ENCODE results near the gene PRKAG1. TPM values are rescaled to one million over a fixed set of nuclear protein-coding genes. Genes with fewer than 3 reads are reported as not detected.

The PRKAG1 gene
- total and polyA plus RNA-seq, 7 donors = 48.6 to 71.3 (median 61.3) TPM

GRCh38 chr12:48999371-49000131 lies 19.0 kb downstream of the PRKAG1 start, which contains the start of gene DDN:
Gene DDN, minus strand, starts transcription at chr12:48999375. Its CDS starts 88 bp downstream, at chr12:48999287.
- DNase-seq = no peak

GRCh38 chr12:48998497-48999353 lies 19.9 kb downstream of the PRKAG1 start:
- no peak for DNase-seq
- no peak for TF ChIP-seq EP300 (IDR thresholded peaks at IDR 0.05)
- no peak for TF ChIP-seq POLR2A (IDR thresholded peaks at IDR 0.05)
- TF ChIP-seq POLR2AphosphoS5 (IDR thresholded peaks at IDR 0.05) = no peak
- no peak for TF ChIP-seq CTCF (IDR thresholded peaks at IDR 0.05)
- WGBS, 2 donors = 1% methylated on average over 48 of the region's 48 CpGs
- H3K4me3 ChIP-seq = peak overlapping the region in 3 of 4 donors; percentile 27 to 51 (median 48)
- H3K36me3 ChIP-seq = peaks cover 14 to 31% (median 23%) of the 10 kb centered on the region in 4 donors
- peaks cover 0 to 52% (median 48%) of the 10 kb centered on the region in 4 donors for H3K4me1 ChIP-seq
- H3K27me3 ChIP-seq = peaks cover 43 to 97% (median 77%) of the 10 kb centered on the region in 3 donors
- H3K27ac ChIP-seq = no peak overlapping the region
- intact Hi-C loops (cut with DNase I) = no loop called here
- H3K9me3 ChIP-seq = no peaks in the 10 kb centered on the region

More at GRCh38 chr12:48999371-49000131, 19.0 kb downstream of the PRKAG1 start, which contains the start of gene DDN:
- Histone ChIP-seq H3K27me3 (peaks cover 38 to 97% (median 74%) of the 10 kb centered on the region in 3 donors), H3K9me3 (no peaks in the 10 kb centered on the region), H3K36me3 (peaks cover 17 to 39% (median 32%) of the 10 kb centered on the region in 4 donors), H3K4me1 (peaks cover 0 to 50% (median 46%) of the 10 kb centered on the region in 4 donors), H3K4me3 (peak within 1 kb of the TSS in 3 of 4 donors; percentile 27 to 51 (median 48)), H3K27ac (no peak within 1 kb of the TSS)
- TF ChIP-seq POLR2AphosphoS5 (IDR thresholded peaks at IDR 0.05) (no peak), EP300 (IDR thresholded peaks at IDR 0.05) (no peak), CTCF (IDR thresholded peaks at IDR 0.05) (no peak), POLR2A (IDR thresholded peaks at IDR 0.05) (no peak)
- intact Hi-C loops (cut with DNase I) = no loop called here
- 4% methylated on average over 30 of the region's 30 CpGs for WGBS, 2 donors

GRCh38 chr12:48997719-48998496 lies 20.7 kb downstream of the PRKAG1 start:
- H3K27me3 ChIP-seq = peaks cover 43 to 97% (median 69%) of the 10 kb centered on the region in 3 donors

More at GRCh38 chr12:48997719-48998496, 20.7 kb downstream of the PRKAG1 start:
- no peak for TF ChIP-seq EP300 (IDR thresholded peaks at IDR 0.05)
- TF ChIP-seq POLR2AphosphoS5 (IDR thresholded peaks at IDR 0.05) = no peak
- TF ChIP-seq POLR2A (IDR thresholded peaks at IDR 0.05) = no peak
- no peak for TF ChIP-seq CTCF (IDR thresholded peaks at IDR 0.05)
- intact Hi-C loops (cut with DNase I) = no loop called here
- Histone ChIP-seq H3K27ac (no peak overlapping the region), H3K9me3 (no peaks in the 10 kb centered on the region), H3K36me3 (peaks cover 10 to 23% (median 15%) of the 10 kb centered on the region in 4 donors), H3K4me3 (peak overlapping the region in 3 of 4 donors; percentile 27 to 51 (median 48)), H3K4me1 (peaks cover 0 to 52% (median 48%) of the 10 kb centered on the region in 4 donors)
- WGBS, 2 donors = 2 to 3% methylated on average over 57 of the region's 57 CpGs
- no peak for DNase-seq
